Anterior cingulate cortex (tissue), 58 donors: ENCODE results near the gene ABTB2.

Experiments used
- DNase-seq, 58 donors: peaks; one replicate each; lab custom pipeline; 2025; lab: John Stamatoyannopoulos, UW

ABTB2 gene

GRCh38 chr11:34143048-34143447 lies 214.8 kb downstream of the ABTB2 start:
- no peak for DNase-seq

GRCh38 chr11:34140149-34140548 lies 217.7 kb downstream of the ABTB2 start:
- no peak for DNase-seq

GRCh38 chr11:34139346-34139745 lies 218.5 kb downstream of the ABTB2 start:
- no peak for DNase-seq

GRCh38 chr11:34136420-34136819 lies 221.4 kb downstream of the ABTB2 start:
- no peak for DNase-seq

GRCh38 chr11:34135439-34135838 lies 222.4 kb downstream of the ABTB2 start:
- no peak for DNase-seq

- DNase-seq, result no peak
Measured at GRCh38 chr11:34134765-34135164, 223.0 kb downstream of the ABTB2 start.

- no peak for DNase-seq
Measured at GRCh38 chr11:34132261-34132965, 225.4 kb downstream of the ABTB2 start.

GRCh38 chr11:34128824-34129223 lies 229.0 kb downstream of the ABTB2 start:
- no peak for DNase-seq

- no peak for DNase-seq
Measured at GRCh38 chr11:34126959-34127848, 230.6 kb downstream of the ABTB2 start.

- no peak for DNase-seq
Measured at GRCh38 chr11:34124885-34125668, 232.7 kb downstream of the ABTB2 start.

- DNase-seq, result no peak
Measured at GRCh38 chr11:34120651-34121050, 237.2 kb downstream of the ABTB2 start.

GRCh38 chr11:34114471-34114870 lies 243.3 kb downstream of the ABTB2 start:
- no peak for DNase-seq

- no peak for DNase-seq
Measured at GRCh38 chr11:34114014-34114413, 243.8 kb downstream of the ABTB2 start.

GRCh38 chr11:34111722-34112270 lies 246.0 kb downstream of the ABTB2 start:
- DNase-seq, result no peak

GRCh38 chr11:34105957-34106504 lies 251.8 kb downstream of the ABTB2 start:
- DNase-seq, result peak in 4 of 58 donors; percentile 42 to 69 (median 50)

- peak; percentile 43 to 98 (median 92) for DNase-seq
Measured at GRCh38 chr11:34105079-34105956, 252.5 kb downstream of the ABTB2 start, which contains the start of gene NAT10. Gene NAT10, plus strand, starts transcription at chr11:34105629. Its CDS starts 2,597 bp downstream, at chr11:34108226.

- no peak for DNase-seq
Measured at GRCh38 chr11:34104680-34105078, 253.1 kb downstream of the ABTB2 start.
